H4 (cell line): ENCODE measurements around the gene JPH3. TPM values are rescaled to one million over a fixed set of nuclear protein-coding genes. Genes with fewer than 3 reads are reported as not detected.

Experiments used
- DNase-seq: peaks from one replicate; pipeline ENCODE4 v3.0.0-alpha.2; 2015; ENCODE audit warnings: low spot score
- total RNA-seq: library from RNA; depleted of rRNA; stranded (reverse); fragments of >200 nt; shearing (Covaris generic); gene quantifications from 2 replicates; pipeline ENCODE4 v1.2.3, GENCODE V29; 2014

JPH3 gene
- total RNA-seq, 1 experiment from 2014 or later: 3.3 TPM

DNA sequence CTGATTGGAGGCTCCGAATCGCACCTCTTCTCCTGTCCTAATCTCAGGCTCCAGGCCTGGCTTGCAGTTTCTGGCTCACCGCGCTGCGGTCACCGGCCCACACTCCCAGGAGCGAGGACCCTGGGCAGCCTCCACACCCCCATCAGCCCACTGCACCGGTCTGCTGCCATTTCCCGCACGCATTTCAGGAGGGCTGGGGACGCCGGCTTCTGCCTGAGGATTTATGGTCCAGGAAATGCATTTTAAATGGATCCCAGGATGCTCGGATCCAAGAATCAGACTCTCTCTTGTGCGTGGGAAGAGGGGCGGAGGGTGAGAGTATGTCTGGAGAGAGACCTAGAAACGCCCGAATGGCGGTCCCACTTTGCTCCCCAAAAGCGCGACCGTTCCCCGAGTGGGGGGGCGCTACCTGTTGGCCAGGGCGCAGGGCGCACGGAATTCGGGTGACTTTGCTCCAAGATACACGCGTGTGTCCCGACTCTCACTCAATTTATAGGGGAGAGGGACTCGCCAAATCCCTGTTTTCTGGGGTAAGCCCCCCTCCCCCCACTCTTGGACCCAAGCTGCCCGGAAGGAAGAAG, 817 bp upstream of the JPH3 start:
- no peak for DNase-seq

DNA sequence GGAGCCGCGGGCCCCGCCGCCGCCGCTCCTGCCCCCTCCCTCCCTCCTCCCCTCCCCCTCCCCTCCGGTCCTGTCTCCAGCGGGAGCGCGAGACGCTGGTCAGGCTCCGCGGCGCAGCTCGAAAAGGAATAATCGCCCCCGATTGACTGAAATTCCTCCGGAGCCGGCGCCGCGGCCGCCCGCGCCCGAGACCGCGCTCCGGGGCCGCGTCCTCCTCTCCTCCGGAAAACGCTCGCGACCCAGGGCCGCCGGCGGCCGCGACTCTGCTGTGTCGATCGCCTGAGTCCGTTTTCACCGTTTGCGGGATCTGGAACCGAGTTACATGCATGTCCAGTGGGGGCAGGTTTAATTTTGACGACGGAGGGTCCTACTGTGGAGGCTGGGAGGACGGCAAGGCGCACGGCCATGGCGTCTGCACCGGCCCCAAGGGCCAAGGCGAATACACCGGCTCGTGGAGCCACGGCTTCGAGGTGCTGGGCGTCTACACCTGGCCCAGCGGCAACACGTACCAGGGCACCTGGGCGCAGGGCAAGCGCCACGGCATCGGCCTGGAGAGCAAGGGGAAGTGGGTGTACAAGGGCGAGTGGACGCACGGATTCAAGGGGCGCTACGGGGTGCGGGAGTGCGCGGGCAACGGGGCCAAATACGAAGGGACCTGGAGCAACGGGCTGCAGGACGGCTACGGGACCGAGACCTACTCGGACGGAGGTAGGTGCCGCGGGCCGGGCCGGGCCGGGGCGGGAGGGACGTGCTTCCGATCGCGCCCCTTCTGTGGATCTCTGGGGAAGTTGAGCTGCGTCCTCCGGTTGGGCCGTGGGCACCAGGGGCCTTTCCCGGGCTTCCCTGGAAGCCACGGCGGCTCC, 744 bp downstream of the JPH3 start:
- DNase-seq: no peak

DNA sequence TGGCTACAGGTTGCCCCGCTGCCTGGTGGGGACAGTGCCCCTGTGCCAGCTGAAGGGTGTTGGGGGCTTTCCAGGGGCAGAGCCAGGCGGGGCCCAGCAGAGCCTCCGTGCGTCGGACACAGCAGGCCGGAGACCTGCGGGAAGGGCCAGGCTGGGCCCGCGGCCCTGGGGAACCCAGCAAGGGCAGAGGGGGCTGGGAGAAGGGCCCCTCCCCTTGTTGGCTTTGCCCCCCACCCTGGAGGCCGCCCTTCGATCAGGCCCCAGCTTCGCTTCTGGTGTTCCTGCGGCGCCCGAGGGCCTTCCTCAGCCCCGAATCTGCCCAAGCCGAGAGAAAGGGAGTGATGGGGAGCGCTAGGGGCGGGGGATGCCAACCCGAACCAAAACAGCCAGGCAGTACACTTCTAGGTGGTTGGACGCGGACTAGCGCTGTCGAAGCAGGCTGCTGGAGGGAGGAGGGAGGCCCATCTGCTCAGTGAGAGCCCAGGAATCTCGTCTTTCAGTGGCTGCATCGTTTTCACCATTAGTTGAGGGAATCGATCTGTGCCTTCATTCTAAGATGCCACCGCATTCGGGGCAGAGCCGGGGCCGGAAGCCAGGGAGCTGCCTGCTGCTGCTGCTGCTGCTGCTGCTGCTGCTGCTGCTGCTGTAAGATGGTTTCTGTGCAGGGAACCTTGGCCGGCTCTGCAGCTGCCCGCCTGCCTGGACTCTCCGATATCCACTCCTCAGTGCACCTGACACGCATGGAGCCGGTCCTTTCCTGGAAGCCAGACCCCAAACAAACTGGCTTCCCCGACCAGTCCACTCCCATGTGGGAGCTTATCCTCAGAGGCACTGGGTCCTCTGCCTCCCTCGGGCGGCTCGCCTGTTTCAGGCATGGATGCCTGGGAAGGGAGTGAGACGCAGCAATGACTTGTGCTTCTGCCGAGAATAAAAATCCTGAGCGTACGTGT, 1.7 kb downstream of the JPH3 start:
- DNase-seq: no peak

GRCh38 chr16:87604634-87605111, 2.4 kb downstream of the JPH3 start:
- DNase-seq: no peak

GRCh38 chr16:87607223-87607622, 4.9 kb downstream of the JPH3 start:
- DNase-seq: no peak

GRCh38 chr16:87607871-87608270, 5.6 kb downstream of the JPH3 start:
- no peak for DNase-seq

DNA sequence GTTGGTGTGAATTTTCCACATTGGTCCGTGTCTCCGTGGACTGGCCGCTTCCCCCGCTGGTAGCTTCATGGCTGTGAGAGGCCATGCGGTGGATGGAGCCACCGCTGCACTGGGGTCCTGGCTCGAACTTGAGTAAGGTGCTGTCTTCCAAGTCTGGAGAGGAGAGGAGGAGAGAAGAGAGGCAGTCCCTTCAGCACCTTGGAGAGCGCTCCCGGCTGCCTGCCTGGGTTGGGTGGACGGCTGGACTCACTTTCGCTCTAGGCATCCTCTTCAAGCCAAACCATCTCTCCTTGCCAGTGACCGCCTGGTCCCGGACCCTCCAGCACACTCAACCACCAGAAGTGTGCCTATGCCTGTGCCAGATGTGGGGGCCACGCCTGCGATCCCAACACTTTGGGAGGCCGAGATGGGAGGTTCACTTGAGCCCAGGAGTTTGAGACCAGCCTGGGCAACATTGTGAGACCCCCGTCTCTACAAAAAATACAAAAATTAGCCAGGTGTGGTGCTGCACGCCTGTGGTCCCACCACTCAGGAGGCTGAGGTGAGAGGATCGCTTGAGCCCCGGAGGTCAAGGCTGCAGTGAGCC, 6.2 kb downstream of the JPH3 start:
- peak; percentile 39 for DNase-seq

DNA sequence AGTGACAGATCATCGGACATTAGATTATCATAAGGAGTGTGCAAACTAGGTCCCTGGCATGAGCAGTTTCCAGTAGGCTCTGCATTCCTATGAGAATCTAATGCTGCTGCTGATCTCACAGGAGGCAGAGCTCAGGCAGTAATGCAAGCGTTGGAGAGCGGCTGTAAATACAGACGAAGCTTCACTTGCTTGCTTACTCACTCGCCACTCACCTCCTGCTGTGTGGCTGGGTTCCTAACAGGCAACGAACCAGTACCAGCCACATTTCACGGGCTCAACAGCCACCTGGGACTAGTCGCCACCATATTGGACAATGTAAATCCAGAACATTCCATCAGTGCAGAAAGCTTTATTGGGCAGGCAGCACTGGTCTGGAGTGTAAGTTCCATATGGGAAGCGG, 7.7 kb downstream of the JPH3 start:
- DNase-seq: no peak

GRCh38 chr16:87611456-87611855, 9.1 kb downstream of the JPH3 start:
- DNase-seq: no peak

DNA sequence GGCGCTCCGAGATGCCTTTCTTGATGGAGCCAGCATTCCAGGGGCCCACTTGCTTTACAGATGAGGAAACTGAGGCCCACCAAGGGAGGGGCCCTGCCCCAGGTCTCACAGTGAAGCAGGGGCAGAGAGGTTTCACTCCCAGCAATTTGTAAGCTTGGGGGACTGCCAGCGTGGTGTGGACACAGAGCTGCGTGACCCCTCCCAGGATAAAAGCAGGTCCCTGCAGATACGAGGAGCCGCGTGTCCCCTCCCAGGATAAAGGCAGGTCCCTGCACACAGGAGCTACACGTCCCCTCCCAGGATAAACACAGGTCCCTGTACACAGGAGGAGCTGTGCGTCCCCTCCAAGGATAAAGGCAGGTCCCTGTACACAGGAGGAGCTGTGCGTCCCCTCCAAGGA, 11.7 kb downstream of the JPH3 start:
- no peak for DNase-seq

DNA sequence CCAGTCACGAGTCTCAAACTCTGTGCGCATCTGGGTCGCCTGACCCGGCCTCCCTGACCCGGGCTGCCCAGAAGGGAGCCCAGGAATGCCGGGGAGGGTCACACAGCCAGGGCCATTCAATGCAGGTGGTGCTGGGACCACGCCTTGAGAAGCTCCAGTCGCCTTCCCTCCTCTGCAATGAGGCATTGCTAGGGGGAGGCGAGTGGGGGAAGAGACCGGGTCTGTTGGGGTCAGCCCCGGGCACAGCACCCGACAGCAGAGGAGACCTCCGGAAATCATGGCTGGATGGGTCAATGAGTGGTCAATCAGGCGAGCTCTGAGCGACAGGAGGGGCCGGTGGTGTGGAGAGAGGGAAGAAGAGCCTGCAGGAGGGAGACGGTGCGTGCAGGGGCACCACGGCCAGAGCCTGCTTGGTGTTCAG, 13.3 kb downstream of the JPH3 start:
- no peak for DNase-seq

GRCh38 chr16:87616556-87616955, 14.2 kb downstream of the JPH3 start:
- no peak for DNase-seq

- no peak for DNase-seq
These were observed 15.9 kb downstream of the JPH3 start for GRCh38 chr16:87618216-87618615.

DNA sequence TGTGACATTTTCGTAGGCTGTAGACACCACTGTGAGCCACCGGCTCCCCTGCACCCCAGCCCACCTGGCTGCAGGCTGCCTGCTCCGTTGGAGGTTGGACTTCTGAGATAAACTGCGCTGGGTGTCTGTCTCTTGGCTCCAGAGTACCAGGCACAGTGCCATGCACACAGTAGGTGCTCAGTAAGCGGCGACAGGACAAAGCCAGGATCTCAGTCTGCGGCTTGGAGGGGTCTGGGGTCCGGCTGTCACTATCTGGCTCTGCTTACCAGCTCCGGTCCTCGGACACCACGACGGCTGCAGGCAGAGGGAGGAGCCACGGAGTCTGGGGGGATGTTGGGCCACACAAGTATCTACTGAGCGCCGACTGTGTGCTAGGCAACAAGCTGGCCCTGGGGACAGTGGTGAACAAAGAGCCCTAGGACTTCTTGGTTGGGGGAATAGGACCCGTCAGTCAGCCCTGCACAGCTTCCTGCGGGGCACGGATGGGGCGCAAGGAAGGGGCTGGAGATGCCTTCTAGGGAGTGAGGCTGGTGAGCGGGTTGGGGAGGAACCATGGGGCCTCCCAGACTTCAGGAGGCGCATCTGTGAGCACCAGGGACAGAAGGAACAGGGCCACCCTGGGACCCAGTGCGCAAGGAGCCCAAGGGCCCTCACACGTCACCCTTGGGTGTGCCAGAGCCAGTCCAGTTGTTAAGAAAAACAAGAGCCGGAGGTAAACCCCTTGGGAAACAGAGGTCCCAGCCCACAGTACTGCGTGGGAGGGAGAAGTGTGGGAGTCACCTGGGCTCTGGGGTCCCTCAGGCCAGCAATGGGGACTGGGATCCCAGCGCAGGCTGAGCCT, 17.3 kb downstream of the JPH3 start:
- no peak for DNase-seq

DNA sequence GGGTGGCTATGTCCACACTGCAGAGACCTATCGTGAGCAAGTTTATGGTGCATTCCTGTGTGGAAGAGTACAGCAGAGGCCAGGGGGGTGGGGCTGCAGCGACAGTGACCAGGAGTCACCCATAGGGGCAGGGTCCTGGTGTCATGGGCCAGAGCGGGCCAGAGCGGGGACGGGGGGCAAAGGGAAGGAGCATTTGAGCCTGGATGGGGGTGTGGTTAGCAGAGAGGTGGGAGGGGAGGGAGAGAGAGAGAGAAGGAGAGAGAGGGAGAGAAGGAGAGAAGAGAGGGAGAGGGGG, 17.8 kb downstream of the JPH3 start:
- no peak for DNase-seq

- DNase-seq: no peak
These were observed 19.2 kb downstream of the JPH3 start for GRCh38 chr16:87621550-87621829.

DNA sequence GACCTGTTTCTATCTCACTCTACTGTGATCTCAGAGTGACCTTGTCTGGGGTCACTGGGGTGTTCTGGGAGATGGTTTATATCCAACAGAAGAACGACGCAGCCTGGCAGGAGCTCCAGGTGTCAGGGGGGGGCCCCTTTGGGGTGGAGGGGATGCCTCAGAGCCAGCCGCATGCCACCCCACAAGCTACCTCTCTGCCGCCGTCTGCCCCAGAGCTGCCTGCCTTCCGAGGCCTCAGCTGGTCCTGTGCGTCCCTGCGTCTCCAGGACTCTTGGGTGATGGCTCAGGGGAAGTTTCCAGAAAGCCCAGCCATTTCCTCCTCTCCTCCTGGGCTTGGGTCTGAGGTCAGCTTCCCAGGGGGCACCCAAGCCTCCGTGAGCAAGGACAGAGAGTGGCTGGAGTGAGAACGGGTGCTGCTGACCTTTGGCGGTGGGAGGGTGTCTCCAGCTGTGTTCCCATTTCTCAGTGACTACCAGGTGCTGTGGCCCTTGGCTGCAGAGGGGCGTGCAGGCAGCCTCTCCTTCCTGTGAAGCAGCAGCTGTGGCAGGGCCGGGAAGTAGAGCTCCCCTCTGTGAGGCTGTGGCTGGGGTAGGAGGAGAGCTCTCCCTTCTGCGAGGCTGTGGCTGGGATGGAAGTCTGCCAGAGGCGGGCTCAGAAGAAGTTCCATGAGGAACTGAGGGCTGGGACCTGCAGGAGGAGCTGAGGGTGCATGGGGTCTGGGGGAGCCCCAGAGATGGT, 19.8 kb downstream of the JPH3 start:
- DNase-seq: no peak

DNA sequence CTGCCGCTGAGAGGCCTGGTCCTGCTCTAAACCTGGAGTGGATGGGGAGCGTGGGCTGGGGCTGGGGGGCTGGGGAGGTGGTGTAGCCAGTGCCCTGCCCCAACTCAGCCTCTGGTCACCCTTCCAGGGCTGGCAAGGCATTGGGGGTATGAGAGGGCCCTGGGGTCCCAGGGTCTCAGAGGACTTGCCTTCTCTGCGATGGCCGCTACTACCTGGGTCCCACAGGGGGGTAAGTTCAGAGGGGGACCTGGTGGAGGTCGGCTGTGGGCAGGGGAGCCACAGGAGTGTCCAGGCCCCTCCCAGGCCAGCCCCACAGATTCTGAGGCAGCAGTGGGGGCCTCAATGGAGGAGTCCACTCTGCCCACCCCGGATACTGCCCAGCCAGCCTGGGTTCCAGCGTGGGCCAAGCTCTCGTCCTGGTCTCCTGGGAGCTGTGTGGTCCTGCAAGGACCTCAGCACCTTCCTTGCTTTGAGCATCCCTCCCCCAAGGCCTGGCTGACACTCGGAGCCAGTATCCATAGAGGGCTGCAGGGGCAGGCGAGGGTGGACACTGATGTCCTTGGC, 20.5 kb downstream of the JPH3 start:
- DNase-seq: no peak

DNA sequence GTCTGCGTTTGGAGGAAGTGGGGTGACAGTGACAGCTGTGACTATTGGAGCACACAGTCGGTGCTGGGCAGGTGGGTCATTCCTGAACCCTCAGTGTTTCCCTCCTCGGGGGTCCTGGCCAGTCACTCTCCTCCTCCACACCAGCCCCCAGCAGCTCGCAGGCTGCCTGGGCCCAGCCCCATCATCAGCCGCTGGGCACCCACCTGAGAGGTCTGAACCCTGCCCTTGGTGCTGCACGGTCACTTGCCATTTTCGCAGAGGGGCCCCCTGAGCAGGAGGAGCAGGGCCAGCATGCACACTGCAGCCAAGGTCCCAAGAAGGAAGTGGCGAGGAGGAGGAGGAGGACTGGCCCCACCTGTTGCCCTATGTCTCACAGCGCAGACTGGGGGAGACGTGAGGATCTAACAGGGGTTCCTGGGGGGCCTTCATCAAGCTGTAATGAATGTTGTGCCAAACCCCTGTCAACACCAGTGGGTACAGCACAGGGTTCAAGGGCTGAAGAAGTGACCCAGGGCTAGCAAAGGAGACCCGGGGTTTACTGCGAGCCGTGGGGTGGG, 23.0 kb downstream of the JPH3 start:
- no peak for DNase-seq

GRCh38 chr16:87626401-87626800, 24.1 kb downstream of the JPH3 start:
- DNase-seq: no peak
